ENCODE data around the gene GALNT11. TPM values are rescaled to one million over a fixed set of nuclear protein-coding genes. Genes with fewer than 3 reads are reported as not detected.

The GALNT11 gene
- total RNA-seq, 1 experiment from 2014 or later = 24.1 TPM

DNA sequence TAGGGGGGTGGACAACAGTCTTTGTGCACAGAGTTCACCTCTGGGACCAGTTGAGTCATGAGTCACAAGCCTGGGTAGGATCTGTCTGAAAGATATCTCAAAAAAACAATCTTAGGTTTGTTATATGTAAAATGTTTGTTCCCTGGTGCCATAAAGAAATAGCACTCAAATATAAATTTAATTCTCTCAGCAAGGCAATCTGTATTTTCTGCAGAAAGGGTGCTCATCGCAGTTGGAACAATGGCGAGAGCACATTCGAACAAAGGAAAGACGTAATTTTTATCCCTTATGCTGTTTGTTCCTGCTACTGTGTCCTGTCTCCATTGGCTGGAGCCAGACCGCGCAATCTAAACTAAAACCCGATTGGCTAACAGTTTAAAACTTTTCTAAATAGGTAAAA, 63.7 kb downstream of the GALNT11 start:
- TF ChIP-seq, protein P1, sequence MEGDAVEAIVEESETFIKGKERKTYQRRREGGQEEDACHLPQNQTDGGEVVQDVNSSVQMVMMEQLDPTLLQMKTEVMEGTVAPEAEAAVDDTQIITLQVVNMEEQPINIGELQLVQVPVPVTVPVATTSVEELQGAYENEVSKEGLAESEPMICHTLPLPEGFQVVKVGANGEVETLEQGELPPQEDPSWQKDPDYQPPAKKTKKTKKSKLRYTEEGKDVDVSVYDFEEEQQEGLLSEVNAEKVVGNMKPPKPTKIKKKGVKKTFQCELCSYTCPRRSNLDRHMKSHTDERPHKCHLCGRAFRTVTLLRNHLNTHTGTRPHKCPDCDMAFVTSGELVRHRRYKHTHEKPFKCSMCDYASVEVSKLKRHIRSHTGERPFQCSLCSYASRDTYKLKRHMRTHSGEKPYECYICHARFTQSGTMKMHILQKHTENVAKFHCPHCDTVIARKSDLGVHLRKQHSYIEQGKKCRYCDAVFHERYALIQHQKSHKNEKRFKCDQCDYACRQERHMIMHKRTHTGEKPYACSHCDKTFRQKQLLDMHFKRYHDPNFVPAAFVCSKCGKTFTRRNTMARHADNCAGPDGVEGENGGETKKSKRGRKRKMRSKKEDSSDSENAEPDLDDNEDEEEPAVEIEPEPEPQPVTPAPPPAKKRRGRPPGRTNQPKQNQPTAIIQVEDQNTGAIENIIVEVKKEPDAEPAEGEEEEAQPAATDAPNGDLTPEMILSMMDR (conservative IDR thresholded peaks at IDR 0.05) = no peak
- H3K27ac Mint-ChIP-seq = no peak overlapping the region

More for the DNA sequence above, 63.7 kb downstream of the GALNT11 start:
- Histone ChIP-seq H2BK12ac (ENCODE audit: insufficient read length, low read depth, low read length) (no peak overlapping the region), H3K23ac (ENCODE audit: insufficient read length, low read depth, low read length) (no peak overlapping the region), H3K27ac (ENCODE audit: insufficient read length, low read depth, low read length) (no peak overlapping the region), H4K5ac (ENCODE audit: insufficient read length, low read depth, low read length) (no peak overlapping the region), H2BK15ac (ENCODE audit: low read depth, low read length) (no peak overlapping the region), H2BK120ac (ENCODE audit: low read depth, low read length, poor library complexity, severe bottlenecking) (no peak overlapping the region), H3K27me3 (ENCODE audit: insufficient read depth, low read length) (no peaks in the 10 kb centered on the region), H2AFZ (ENCODE audit: low read length) (no peak overlapping the region), H3K4me2 (ENCODE audit: insufficient read depth, insufficient read length, low read length) (no peak overlapping the region), H2BK5ac (ENCODE audit: insufficient read length, low read length) (no peak overlapping the region), H3K9ac (ENCODE audit: extremely low read depth, insufficient read length, low read length) (no peak overlapping the region), H2AK5ac (ENCODE audit: insufficient read length, low read length) (no peak overlapping the region), H3K79me2 (ENCODE audit: insufficient read depth, low read length) (no peaks in the 10 kb centered on the region; the same call in 1 of the 2 replicates), H3T11ph (ENCODE audit: low read length) (no peak overlapping the region), H2BK20ac (ENCODE audit: low read depth, low read length, poor library complexity, severe bottlenecking) (no peak overlapping the region), H3K56ac (ENCODE audit: insufficient read length, low read depth, low read length) (no peak overlapping the region), H4K91ac (ENCODE audit: insufficient read length, low read depth, low read length) (no peak overlapping the region), H3K79me1 (ENCODE audit: insufficient read depth, low read depth, low read length, poor library complexity, severe bottlenecking) (no peaks in the 10 kb centered on the region), H4K8ac (replicated peaks; ENCODE audit: insufficient read length, low read depth, low read length) (no peak overlapping the region), H3K4me1 (ENCODE audit: insufficient read depth, low read length) (no peaks in the 10 kb centered on the region; the same call in 1 of the 2 replicates), H3K23me2 (ENCODE audit: insufficient read length, low read depth, low read length, poor library complexity, severe bottlenecking) (no peaks in the 10 kb centered on the region), H3K14ac (ENCODE audit: insufficient read depth, low read length) (no peak overlapping the region), H3K9me3 (ENCODE audit: control insufficient read depth, low read depth, low read length) (peaks cover 6% of the 10 kb centered on the region), H4K20me1 (ENCODE audit: control insufficient read depth, insufficient read depth, insufficient read length) (no peaks in the 10 kb centered on the region), H3K4ac (ENCODE audit: low read depth, low read length) (no peak overlapping the region), H3K18ac (ENCODE audit: insufficient read length, low read depth, low read length) (no peak overlapping the region)
- Mint-ChIP-seq H3K27me3 (ENCODE audit: low read depth) (no peaks in the 10 kb centered on the region), H3K4me3 (no peak overlapping the region), H3K9me3 (peaks cover 15 to 17% of the 10 kb centered on the region in 2 experiments), H3K36me3 (ENCODE audit: insufficient read depth in 1 of 3, low read depth in 3 of 3) (peaks cover 15 to 18% (median 17%) of the 10 kb centered on the region in 3 experiments), H3K4me1 (peaks cover 7 to 12% of the 10 kb centered on the region in 2 experiments)
- no CpG with 5 or more reads among the region's 7 CpGs for WGBS (ENCODE audit: extremely low coverage, insufficient read length, low lambda C conversion rate)
- no peak for DNase-seq
